GM18526 (cell line): ENCODE results near the gene ADM.

Source experiments
- POLR2A ChIP-seq: IDR thresholded peaks from 3 replicates; pipeline ENCODE4 v1.6.1; 2011; ENCODE audit not compliant: insufficient read length; ENCODE audit errors: extremely low read depth

Gene ADM

DNA sequence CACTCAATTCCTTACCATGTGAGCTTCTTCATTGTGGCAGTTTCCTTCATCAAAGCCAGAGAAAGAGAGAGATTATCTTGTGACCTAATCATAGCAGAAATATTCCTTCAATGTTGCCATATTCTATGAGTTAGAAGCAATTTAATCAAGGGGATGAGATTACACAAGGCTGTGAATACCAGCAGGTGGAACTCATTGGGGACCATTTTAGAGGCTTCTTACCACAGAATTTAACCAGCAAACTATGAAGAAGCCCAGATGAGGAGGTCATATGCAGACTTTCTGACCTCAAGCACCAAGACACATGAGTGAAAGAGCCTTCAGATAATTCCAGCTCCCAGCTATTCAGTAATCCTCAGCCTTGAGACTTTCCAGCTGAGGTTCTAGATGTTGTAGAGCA is 51.3 kb downstream of the ADM start:
- no peak for TF ChIP-seq POLR2A
